Measurements from ENCODE around the gene MBTD1. TPM values are rescaled to one million over a fixed set of nuclear protein-coding genes. Genes with fewer than 3 reads are reported as not detected.

MBTD1 gene
- total and polyA plus RNA-seq, 10 of the 15 experiments (the other 5 are each of a cell fraction or from before 2014, with no cell fraction given), result 1.3 to 16.7 (median 9.5) TPM

DNA sequence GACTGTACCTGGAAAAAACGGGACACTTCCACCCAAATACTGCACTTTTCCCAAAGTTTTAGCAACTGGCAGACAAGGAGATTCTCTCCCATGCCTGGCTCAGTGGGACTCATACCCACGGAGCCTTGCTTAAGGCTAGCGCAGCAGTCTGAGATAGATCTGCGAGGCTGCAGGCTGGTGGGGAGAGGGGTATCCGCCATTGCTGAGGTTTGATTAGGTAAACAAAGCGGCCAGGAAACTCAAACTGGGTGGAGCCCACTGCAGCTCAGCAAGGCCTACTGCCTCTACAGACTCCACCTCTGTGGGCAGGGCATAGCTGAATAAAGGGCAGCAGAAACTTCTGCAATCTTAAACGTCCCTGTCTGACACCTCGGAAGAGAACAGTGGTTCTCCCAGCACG, 45.3 kb upstream of the MBTD1 start (continued):
- TF ChIP-seq BMI1 (IDR thresholded peaks at IDR 0.05; ENCODE audit: borderline replicate concordance) (no peak), HDGF (IDR thresholded peaks at IDR 0.05) (no peak), SREBF2 (IDR thresholded peaks at IDR 0.05; ENCODE audit: low read length) (no peak)
- TF ChIP-seq, protein P1, sequence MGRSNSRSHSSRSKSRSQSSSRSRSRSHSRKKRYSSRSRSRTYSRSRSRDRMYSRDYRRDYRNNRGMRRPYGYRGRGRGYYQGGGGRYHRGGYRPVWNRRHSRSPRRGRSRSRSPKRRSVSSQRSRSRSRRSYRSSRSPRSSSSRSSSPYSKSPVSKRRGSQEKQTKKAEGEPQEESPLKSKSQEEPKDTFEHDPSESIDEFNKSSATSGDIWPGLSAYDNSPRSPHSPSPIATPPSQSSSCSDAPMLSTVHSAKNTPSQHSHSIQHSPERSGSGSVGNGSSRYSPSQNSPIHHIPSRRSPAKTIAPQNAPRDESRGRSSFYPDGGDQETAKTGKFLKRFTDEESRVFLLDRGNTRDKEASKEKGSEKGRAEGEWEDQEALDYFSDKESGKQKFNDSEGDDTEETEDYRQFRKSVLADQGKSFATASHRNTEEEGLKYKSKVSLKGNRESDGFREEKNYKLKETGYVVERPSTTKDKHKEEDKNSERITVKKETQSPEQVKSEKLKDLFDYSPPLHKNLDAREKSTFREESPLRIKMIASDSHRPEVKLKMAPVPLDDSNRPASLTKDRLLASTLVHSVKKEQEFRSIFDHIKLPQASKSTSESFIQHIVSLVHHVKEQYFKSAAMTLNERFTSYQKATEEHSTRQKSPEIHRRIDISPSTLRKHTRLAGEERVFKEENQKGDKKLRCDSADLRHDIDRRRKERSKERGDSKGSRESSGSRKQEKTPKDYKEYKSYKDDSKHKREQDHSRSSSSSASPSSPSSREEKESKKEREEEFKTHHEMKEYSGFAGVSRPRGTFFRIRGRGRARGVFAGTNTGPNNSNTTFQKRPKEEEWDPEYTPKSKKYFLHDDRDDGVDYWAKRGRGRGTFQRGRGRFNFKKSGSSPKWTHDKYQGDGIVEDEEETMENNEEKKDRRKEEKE (IDR thresholded peaks at IDR 0.05), result no peak

DNA sequence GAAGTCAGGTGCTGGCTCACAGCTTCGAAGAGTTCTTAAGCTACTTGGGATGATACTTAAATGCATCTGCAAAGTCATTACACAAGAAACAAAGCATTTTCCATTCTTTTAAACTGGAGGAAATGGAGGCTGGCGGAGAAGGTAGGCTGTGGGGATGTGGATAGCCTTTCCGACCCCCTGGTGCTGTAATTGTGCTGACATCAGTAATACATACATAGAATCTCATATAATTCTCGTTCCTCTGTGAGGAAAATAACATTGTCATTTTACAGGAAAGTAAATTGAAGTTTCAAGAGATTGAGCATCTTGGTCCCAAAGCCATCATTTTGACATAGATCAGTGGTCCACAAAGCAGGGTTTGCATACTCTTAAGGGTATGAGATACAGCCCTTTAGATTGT, 40.0 kb upstream of the MBTD1 start:
- intact Hi-C loops (cut with micrococcal nuclease; ENCODE audit: unreplicated experiment), result loop anchor here (2.0 kb wide), 1 partner anchor 237 kb away; no protein-coding TSS in a partner anchor
- CTCF ChIA-PET, result interaction anchor here (2.2 to 3.0 kb wide), 4 partner anchors 11 to 236 kb away, joined by 12 to 18 read pairs (median 16); no protein-coding TSS in a partner anchor

More for the DNA sequence above, 40.0 kb upstream of the MBTD1 start:
- RAD21 ChIA-PET (ENCODE audit: unreplicated experiment), result interaction anchor here (1.1 kb wide), 1 partner anchor 9 kb away, joined by 3 read pairs; no protein-coding TSS in a partner anchor
- H3K4me3 ChIP-seq, result no peak overlapping the region
- WGBS (ENCODE audit: insufficient coverage, insufficient replicate concordance, low lambda C conversion rate, missing lambda C conversion rate), result 96% methylated on average over 4 of the region's 4 CpGs
- no peak for ATAC-seq
- in situ Hi-C loops (cut with MboI), result no loop called here
- H3K9me3 ChIP-seq (replicated peaks; ENCODE audit: control insufficient read depth, insufficient read depth, low read length), result no peaks in the 10 kb centered on the region
- SMC1A ChIA-PET (ENCODE audit: uncharacterized antibody, unreplicated experiment), result interaction anchor here (1.0 to 3.2 kb wide), 2 partner anchors 11 to 236 kb away, joined by 3 to 11 read pairs; no protein-coding TSS in a partner anchor
- H3K27me3 ChIP-seq (replicated peaks in 1 of 2; ENCODE audit: control insufficient read depth in 2 of 2, insufficient read depth in 2 of 2, low read length in 1 of 2), result no peaks in the 10 kb centered on the region
- no peaks in the 10 kb centered on the region for H3K4me1 ChIP-seq (ENCODE audit: control insufficient read depth, insufficient read depth, low read length)
- TF ChIP-seq, protein P2, sequence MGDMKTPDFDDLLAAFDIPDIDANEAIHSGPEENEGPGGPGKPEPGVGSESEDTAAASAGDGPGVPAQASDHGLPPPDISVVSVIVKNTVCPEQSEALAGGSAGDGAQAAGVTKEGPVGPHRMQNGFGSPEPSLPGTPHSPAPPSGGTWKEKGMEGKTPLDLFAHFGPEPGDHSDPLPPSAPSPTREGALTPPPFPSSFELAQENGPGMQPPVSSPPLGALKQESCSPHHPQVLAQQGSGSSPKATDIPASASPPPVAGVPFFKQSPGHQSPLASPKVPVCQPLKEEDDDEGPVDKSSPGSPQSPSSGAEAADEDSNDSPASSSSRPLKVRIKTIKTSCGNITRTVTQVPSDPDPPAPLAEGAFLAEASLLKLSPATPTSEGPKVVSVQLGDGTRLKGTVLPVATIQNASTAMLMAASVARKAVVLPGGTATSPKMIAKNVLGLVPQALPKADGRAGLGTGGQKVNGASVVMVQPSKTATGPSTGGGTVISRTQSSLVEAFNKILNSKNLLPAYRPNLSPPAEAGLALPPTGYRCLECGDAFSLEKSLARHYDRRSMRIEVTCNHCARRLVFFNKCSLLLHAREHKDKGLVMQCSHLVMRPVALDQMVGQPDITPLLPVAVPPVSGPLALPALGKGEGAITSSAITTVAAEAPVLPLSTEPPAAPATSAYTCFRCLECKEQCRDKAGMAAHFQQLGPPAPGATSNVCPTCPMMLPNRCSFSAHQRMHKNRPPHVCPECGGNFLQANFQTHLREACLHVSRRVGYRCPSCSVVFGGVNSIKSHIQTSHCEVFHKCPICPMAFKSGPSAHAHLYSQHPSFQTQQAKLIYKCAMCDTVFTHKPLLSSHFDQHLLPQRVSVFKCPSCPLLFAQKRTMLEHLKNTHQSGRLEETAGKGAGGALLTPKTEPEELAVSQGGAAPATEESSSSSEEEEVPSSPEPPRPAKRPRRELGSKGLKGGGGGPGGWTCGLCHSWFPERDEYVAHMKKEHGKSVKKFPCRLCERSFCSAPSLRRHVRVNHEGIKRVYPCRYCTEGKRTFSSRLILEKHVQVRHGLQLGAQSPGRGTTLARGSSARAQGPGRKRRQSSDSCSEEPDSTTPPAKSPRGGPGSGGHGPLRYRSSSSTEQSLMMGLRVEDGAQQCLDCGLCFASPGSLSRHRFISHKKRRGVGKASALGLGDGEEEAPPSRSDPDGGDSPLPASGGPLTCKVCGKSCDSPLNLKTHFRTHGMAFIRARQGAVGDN (IDR thresholded peaks at IDR 0.05), result no peak
- no peak for TF ChIP-seq MTA2 (IDR thresholded peaks at IDR 0.05; ENCODE audit: low read depth)
- TF ChIP-seq ASH2L (IDR thresholded peaks at IDR 0.05; ENCODE audit: borderline replicate concordance, low read depth), result no peak
- peaks cover 0 to 17% of the 10 kb centered on the region in 2 experiments; a peak in 1 of 4 replicates for H3K36me3 ChIP-seq (ENCODE audit: control insufficient read depth in 2 of 2, insufficient read depth in 2 of 2, low read length in 1 of 2)
- no peak for DNase-seq (ENCODE audit: low read depth, low spot score)
- no peaks in the 10 kb centered on the region for H4K20me1 ChIP-seq (ENCODE audit: control insufficient read depth, insufficient read depth)
- H3K27ac ChIP-seq (ENCODE audit: control insufficient read depth, insufficient read depth), result no peak overlapping the region
- BruUV-seq (replicated peaks), result no TSS peak
- no peaks in the 10 kb centered on the region for H3K79me2 ChIP-seq (ENCODE audit: control insufficient read depth, insufficient read depth, low read length)
- no peak overlapping the region for H3K9ac ChIP-seq (ENCODE audit: control insufficient read depth, insufficient read depth, low read length)
- no peak overlapping the region for H2AFZ ChIP-seq (ENCODE audit: control insufficient read depth, low read depth, low read length)
- FAIRE-seq, result no peak
- POLR2A ChIA-PET, result no interaction called here
- no peak overlapping the region for H3K4me2 ChIP-seq (ENCODE audit: control insufficient read depth, insufficient read depth)

All from GM12878 (cell line).